Gastrocnemius medialis (tissue), 4 donors: ENCODE results near the gene NDNF. TPM values are rescaled to one million over a fixed set of nuclear protein-coding genes. Genes with fewer than 3 reads are reported as not detected.

ENCODE experiments used
- ATAC-seq, 2 donors: fragments of 150-250 bp; one replicate each; pipeline ENCODE4 v1.9.1; 2016
- DNase-seq, 2 donors: peaks; one replicate each; pipeline ENCODE4 v3.0.0-alpha.2; 2019
- H3K27ac ChIP-seq, 4 donors: fragments of 200-600 bp; sonication (generic); 1 replicate in 1 of 4; 2 replicates in 3 of 4; pipeline ENCODE4 v1.5.1; 2016 to 2018; ENCODE audit warnings: mild to moderate bottlenecking in 2 of 4, moderate library complexity in 1 of 4
- H3K27me3 ChIP-seq, 3 donors: fragments of 200-600 bp; sonication (generic) in 2 of 3; 1 replicate in 1 of 3; 2 replicates in 2 of 3; pipeline versions ENCODE4 v1.5.1 to v1.6.0; 2016 to 2019; ENCODE audit warnings: mild to moderate bottlenecking in 1 of 3, moderate library complexity in 1 of 3
- H3K36me3 ChIP-seq, 2 donors: fragments of 200-600 bp; sonication (generic) in 1 of 2; one replicate each; pipeline ENCODE4 v1.5.1; 2017 to 2018
- H3K4me1 ChIP-seq, 2 donors: fragments of 200-600 bp; sonication (generic) in 1 of 2; one replicate each; pipeline ENCODE4 v1.5.1; 2016 to 2017; ENCODE audit warnings: mild to moderate bottlenecking in 2 of 2
- H3K4me3 ChIP-seq, 4 donors: fragments of 200-600 bp; sonication (generic) in 3 of 4; 1 replicate in 1 of 4; 2 replicates in 3 of 4; pipeline ENCODE4 v1.5.1; 2016 to 2019; ENCODE audit warnings: mild to moderate bottlenecking in 2 of 4
- H3K9me3 ChIP-seq, 3 donors: fragments of 200-600 bp; sonication (generic) in 2 of 3; 1 replicate in 1 of 3; 2 replicates in 2 of 3; pipeline ENCODE4 v1.5.1; 2016 to 2019
- CTCF ChIP-seq, 5 experiments: fragments of 450-650 bp in 3 of 5; fragments of 200-600 bp in 2 of 5; sonication (generic) in 2 of 5; IDR thresholded peaks in 4 of 5; conservative IDR thresholded peaks in 1 of 5; 1 replicate in 4 of 5; 2 replicates in 1 of 5; pipeline ENCODE4 v1.5.1; 2016 to 2019; ENCODE audit warnings: antibody characterized with exemption in 5 of 5, mild to moderate bottlenecking in 3 of 5, moderate library complexity in 3 of 5
- POLR2A ChIP-seq, 2 donors: fragments of 450-650 bp; IDR thresholded peaks; one replicate each; pipeline ENCODE4 v1.6.1; 2017; ENCODE audit warnings: antibody characterized with exemption in 2 of 2, mild to moderate bottlenecking in 2 of 2, moderate library complexity in 2 of 2
- in situ Hi-C, 4 donors: fragments of 200-750 bp; cut with MboI; loops; one replicate each; pipeline versions ENCODE4 v1.15.0 to v1.8.0; 2017; ENCODE audit warnings: low sequenced_read_pairs in 4 of 4
- intact Hi-C: fragments of 100-400 bp; cut with DNase I; formaldehyde crosslinking; loops from one replicate; pipeline ENCODE4 v1.15.1; 2023; ENCODE audit warnings: low total_unique reads
- total RNA-seq, 4 donors: library from RNA; depleted of rRNA; stranded (reverse); fragments of >200 nt; gene quantifications; one replicate each; pipeline versions ENCODE4 v1.1.0 to v1.2.3, GENCODE V29; 2016

Gene NDNF
- total RNA-seq, 4 donors from 2014 or later = 2.6 to 8.1 (median 4.5) TPM

GRCh38 chr4:121076416-121076815 is 4.1 kb upstream of the NDNF start:
- intact Hi-C loops = loop anchor here (10.0 kb wide), 1 partner anchor 152 kb away; the partner anchor contains the start of gene PRDM5
- no peak for TF ChIP-seq CTCF (IDR thresholded peaks at IDR 0.05 in 4 of 5, conservative IDR thresholded peaks at IDR 0.05 in 1 of 5)
- no peak for TF ChIP-seq POLR2A (IDR thresholded peaks at IDR 0.05)
- peaks cover 4 to 6% (median 5%) of the 10 kb centered on the region in 3 donors for H3K27me3 ChIP-seq
- H3K36me3 ChIP-seq = no peaks in the 10 kb centered on the region
- peaks cover 0 to 6% of the 10 kb centered on the region in 2 donors for H3K4me1 ChIP-seq
- no peak overlapping the region for H3K4me3 ChIP-seq
- in situ Hi-C loops = no loop called here
- no peak for DNase-seq
- no peak overlapping the region for H3K27ac ChIP-seq
- no peak for ATAC-seq
- H3K9me3 ChIP-seq = no peaks in the 10 kb centered on the region

GRCh38 chr4:121073672-121074381 is 1.5 kb upstream of the NDNF start:
- H3K27me3 ChIP-seq = peaks cover 11% of the 10 kb centered on the region in 3 donors
- ATAC-seq = no peak
- intact Hi-C loops = loop anchor here (10.0 kb wide), 1 partner anchor 149 kb away; the partner anchor contains the start of gene PRDM5

GRCh38 chr4:121073004-121073435 is 685 bp upstream of the NDNF start:
- peaks cover 11% of the 10 kb centered on the region in 3 donors for H3K27me3 ChIP-seq
- peak overlapping the region; percentile 33 to 72 (median 54) for H3K27ac ChIP-seq
- no peaks in the 10 kb centered on the region for H3K36me3 ChIP-seq
- TF ChIP-seq CTCF (IDR thresholded peaks at IDR 0.05 in 4 of 5, conservative IDR thresholded peaks at IDR 0.05 in 1 of 5) (no peak), POLR2A (IDR thresholded peaks at IDR 0.05) (no peak)
- DNase-seq (no peak), ATAC-seq (no peak)
- H3K4me3 ChIP-seq = peak overlapping the region; percentile 51 to 66 (median 64)
- H3K9me3 ChIP-seq = no peaks in the 10 kb centered on the region
- peaks cover 0 to 12% of the 10 kb centered on the region in 2 donors for H3K4me1 ChIP-seq
- in situ Hi-C loops (no loop called here), intact Hi-C loops (loop anchor here (10.0 kb wide), 1 partner anchor 148 kb away; the partner anchor contains the start of gene PRDM5)

More at GRCh38 chr4:121073672-121074381, 1.5 kb upstream of the NDNF start:
- TF ChIP-seq POLR2A (IDR thresholded peaks at IDR 0.05) = no peak
- TF ChIP-seq CTCF (IDR thresholded peaks at IDR 0.05 in 4 of 5, conservative IDR thresholded peaks at IDR 0.05 in 1 of 5) = no peak
- Histone ChIP-seq H3K27ac (no peak overlapping the region), H3K4me1 (peaks cover 0 to 12% of the 10 kb centered on the region in 2 donors), H3K36me3 (no peaks in the 10 kb centered on the region), H3K4me3 (no peak overlapping the region), H3K9me3 (no peaks in the 10 kb centered on the region)
- in situ Hi-C loops = no loop called here
- no peak for DNase-seq

- H3K36me3 ChIP-seq = no peaks in the 10 kb centered on the region
- in situ Hi-C loops = no loop called here
- intact Hi-C loops = loop anchor here (10.0 kb wide), 1 partner anchor 147 kb away; the partner anchor contains the start of gene PRDM5
- DNase-seq (no peak), ATAC-seq (no peak)
- H3K4me3 ChIP-seq = peak overlapping the region; percentile 51 to 66 (median 64)
- H3K4me1 ChIP-seq = peaks cover under 1 to 12% of the 10 kb centered on the region in 2 donors
- no peak for TF ChIP-seq CTCF (IDR thresholded peaks at IDR 0.05 in 4 of 5, conservative IDR thresholded peaks at IDR 0.05 in 1 of 5)
- no peak for TF ChIP-seq POLR2A (IDR thresholded peaks at IDR 0.05)
- peak overlapping the region in 3 of 4 donors; percentile 58 to 75 (median 72) for H3K27ac ChIP-seq
- H3K9me3 ChIP-seq = no peaks in the 10 kb centered on the region
- peaks cover 11% of the 10 kb centered on the region in 3 donors for H3K27me3 ChIP-seq
Observed at GRCh38 chr4:121071640-121072223, 603 bp downstream of the NDNF start.
